ENCODE data around the gene PGBD2. TPM values are rescaled to one million over a fixed set of nuclear protein-coding genes. Genes with fewer than 3 reads are reported as not detected.

PGBD2 gene
- total RNA-seq, 4 donors from 2014 or later, result 0.22 to 2.8 (median 2.0) TPM

GRCh38 chr1:248904437-248905216, 1.4 kb upstream of the PGBD2 start:
- H3K36me3 ChIP-seq, result no peaks in the 10 kb centered on the region
- H3K4me1 ChIP-seq, result peaks cover 6 to 9% of the 10 kb centered on the region in 2 donors
- H3K27ac ChIP-seq, result no peak overlapping the region
- H3K9me3 ChIP-seq, result no peaks in the 10 kb centered on the region
- in situ Hi-C loops (cut with MboI; ENCODE audit: low sequenced_read_pairs in 4 of 4), result no loop called here
- H3K27me3 ChIP-seq, result peaks cover 0 to 3% (median 0%) of the 10 kb centered on the region in 3 donors
- DNase-seq (no peak), ATAC-seq (no peak)
- no peak overlapping the region for H3K4me3 ChIP-seq
- intact Hi-C loops (cut with DNase I; ENCODE audit: low total_unique reads), result no loop called here
- TF ChIP-seq, protein P1, sequence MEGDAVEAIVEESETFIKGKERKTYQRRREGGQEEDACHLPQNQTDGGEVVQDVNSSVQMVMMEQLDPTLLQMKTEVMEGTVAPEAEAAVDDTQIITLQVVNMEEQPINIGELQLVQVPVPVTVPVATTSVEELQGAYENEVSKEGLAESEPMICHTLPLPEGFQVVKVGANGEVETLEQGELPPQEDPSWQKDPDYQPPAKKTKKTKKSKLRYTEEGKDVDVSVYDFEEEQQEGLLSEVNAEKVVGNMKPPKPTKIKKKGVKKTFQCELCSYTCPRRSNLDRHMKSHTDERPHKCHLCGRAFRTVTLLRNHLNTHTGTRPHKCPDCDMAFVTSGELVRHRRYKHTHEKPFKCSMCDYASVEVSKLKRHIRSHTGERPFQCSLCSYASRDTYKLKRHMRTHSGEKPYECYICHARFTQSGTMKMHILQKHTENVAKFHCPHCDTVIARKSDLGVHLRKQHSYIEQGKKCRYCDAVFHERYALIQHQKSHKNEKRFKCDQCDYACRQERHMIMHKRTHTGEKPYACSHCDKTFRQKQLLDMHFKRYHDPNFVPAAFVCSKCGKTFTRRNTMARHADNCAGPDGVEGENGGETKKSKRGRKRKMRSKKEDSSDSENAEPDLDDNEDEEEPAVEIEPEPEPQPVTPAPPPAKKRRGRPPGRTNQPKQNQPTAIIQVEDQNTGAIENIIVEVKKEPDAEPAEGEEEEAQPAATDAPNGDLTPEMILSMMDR (IDR thresholded peaks at IDR 0.05 in 4 of 5, conservative IDR thresholded peaks at IDR 0.05 in 1 of 5), result no peak
- TF ChIP-seq POLR2A (IDR thresholded peaks at IDR 0.05), result no peak

- Histone ChIP-seq H3K9me3 (no peaks in the 10 kb centered on the region), H3K27ac (peak overlapping the region; percentile 82 to 95 (median 87)), H3K27me3 (peaks cover 0 to 3% (median 0%) of the 10 kb centered on the region in 3 donors), H3K4me3 (peak overlapping the region; percentile 65 to 95 (median 84)), H3K36me3 (no peaks in the 10 kb centered on the region), H3K4me1 (peaks cover 6 to 9% of the 10 kb centered on the region in 2 donors)
- intact Hi-C loops (cut with DNase I; ENCODE audit: low total_unique reads) (loop anchor here (1.0 kb wide), 3 partner anchors 31 to 79 kb away; partner anchors contain the start of gene ZNF692), in situ Hi-C loops (cut with MboI; ENCODE audit: low sequenced_read_pairs in 4 of 4) (no loop called here)
- TF ChIP-seq, protein P1 (IDR thresholded peaks at IDR 0.05 in 4 of 5, conservative IDR thresholded peaks at IDR 0.05 in 1 of 5), result no peak
- TF ChIP-seq POLR2A (IDR thresholded peaks at IDR 0.05), result no peak
- DNase-seq (no peak), ATAC-seq (peak; percentile 2)
Observed at GRCh38 chr1:248905662-248906008, 400 bp upstream of the PGBD2 start.

- ATAC-seq, result peak; percentile 9 to 29
- Histone ChIP-seq H3K27ac (peak overlapping the region; percentile 82 to 95 (median 87)), H3K36me3 (no peaks in the 10 kb centered on the region), H3K4me1 (peaks cover 6 to 9% of the 10 kb centered on the region in 2 donors), H3K27me3 (no peaks in the 10 kb centered on the region), H3K4me3 (peak overlapping the region; percentile 65 to 95 (median 84)), H3K9me3 (no peaks in the 10 kb centered on the region)
- intact Hi-C loops (cut with DNase I; ENCODE audit: low total_unique reads) (loop anchor here (1.0 kb wide), 3 partner anchors 33 to 81 kb away; partner anchors contain the start of gene ZNF692), in situ Hi-C loops (cut with MboI; ENCODE audit: low sequenced_read_pairs in 4 of 4) (no loop called here)
- TF ChIP-seq, protein P1 (IDR thresholded peaks at IDR 0.05 in 4 of 5, conservative IDR thresholded peaks at IDR 0.05 in 1 of 5), result no peak
- no peak for TF ChIP-seq POLR2A (IDR thresholded peaks at IDR 0.05)
- DNase-seq, result no peak
Observed at GRCh38 chr1:248906753-248907661, 972 bp downstream of the PGBD2 start.

- no peak for DNase-seq
Observed at GRCh38 chr1:248910761-248911160, 4.7 kb downstream of the PGBD2 start.

More at GRCh38 chr1:248910761-248911160, 4.7 kb downstream of the PGBD2 start:
- H3K27me3 ChIP-seq, result no peaks in the 10 kb centered on the region
- no peak for ATAC-seq
- H3K4me1 ChIP-seq, result peaks cover 6 to 9% of the 10 kb centered on the region in 2 donors
- no peak overlapping the region for H3K27ac ChIP-seq
- no peak for TF ChIP-seq POLR2A (IDR thresholded peaks at IDR 0.05)
- TF ChIP-seq, protein P1 (IDR thresholded peaks at IDR 0.05 in 4 of 5, conservative IDR thresholded peaks at IDR 0.05 in 1 of 5), result no peak
- H3K9me3 ChIP-seq, result no peaks in the 10 kb centered on the region
- peaks cover 0 to 12% of the 10 kb centered on the region in 2 donors for H3K36me3 ChIP-seq
- H3K4me3 ChIP-seq, result no peak overlapping the region
- intact Hi-C loops (cut with DNase I; ENCODE audit: low total_unique reads), result no loop called here
- in situ Hi-C loops (cut with MboI; ENCODE audit: low sequenced_read_pairs in 4 of 4), result no loop called here
